H9 (cell line): ENCODE data around the gene MORN1. TPM values are rescaled to one million over a fixed set of nuclear protein-coding genes. Genes with fewer than 3 reads are reported as not detected.

ENCODE experiments used
- DNase-seq: peaks from one replicate; pipeline ENCODE4 v3.0.0-alpha.2; 2017
- H2AFZ ChIP-seq: one replicate; pipeline ENCODE4 v1.6.1; 2013; ENCODE audit warnings: mild to moderate bottlenecking, low read length, control low read depth, moderate library complexity
- H2AK5ac ChIP-seq: 2 replicates; pipeline ENCODE4 v1.6.1; 2013; ENCODE audit warnings: low read length, control low read depth, mixed read lengths; ENCODE audit not compliant: insufficient read length
- H2BK120ac ChIP-seq: one replicate; pipeline ENCODE4 v1.6.1; 2013; ENCODE audit warnings: low read depth, mild to moderate bottlenecking, low read length, control low read depth, inconsistent platforms; ENCODE audit not compliant: poor library complexity, severe bottlenecking
- H2BK12ac ChIP-seq: 2 replicates; pipeline ENCODE4 v1.6.1; 2013; ENCODE audit warnings: low read length, control low read depth, mixed read lengths, low read depth; ENCODE audit not compliant: insufficient read length
- H2BK15ac ChIP-seq: 2 replicates; pipeline ENCODE4 v1.6.1; 2013; ENCODE audit warnings: low read depth, low read length, control low read depth
- H2BK20ac ChIP-seq: one replicate; pipeline ENCODE4 v1.6.1; 2013; ENCODE audit warnings: low read depth, mild to moderate bottlenecking, low read length, control low read depth, inconsistent platforms; ENCODE audit not compliant: poor library complexity, severe bottlenecking
- H2BK5ac ChIP-seq: 2 replicates; pipeline ENCODE4 v1.6.1; 2013; ENCODE audit warnings: low read length, control low read depth, mixed read lengths; ENCODE audit not compliant: insufficient read length
- H3K14ac ChIP-seq: 2 replicates; pipeline ENCODE4 v1.6.1; 2013; ENCODE audit warnings: low read length, control low read depth; ENCODE audit not compliant: insufficient read depth
- H3K18ac ChIP-seq: 2 replicates; pipeline ENCODE4 v1.6.1; 2013; ENCODE audit warnings: low read depth, mild to moderate bottlenecking, mixed read lengths, low read length, control low read depth; ENCODE audit not compliant: insufficient read length
- H3K23ac ChIP-seq: 2 replicates; pipeline ENCODE4 v1.6.1; 2013; ENCODE audit warnings: low read length, control low read depth, mixed read lengths, low read depth; ENCODE audit not compliant: insufficient read length
- H3K23me2 ChIP-seq: 2 replicates; pipeline ENCODE4 v1.6.1; 2013; ENCODE audit warnings: low read depth, mild to moderate bottlenecking, mixed read lengths, low read length, control low read depth; ENCODE audit not compliant: insufficient read length, poor library complexity, severe bottlenecking
- H3K27ac ChIP-seq: 2 replicates; pipeline ENCODE4 v1.5.1; 2013; ENCODE audit warnings: low read length, control low read depth, mixed read lengths, low read depth; ENCODE audit not compliant: insufficient read length
- H3K27me3 ChIP-seq: 2 replicates; pipeline ENCODE4 v1.6.1; 2013; ENCODE audit warnings: low read length, control low read depth, inconsistent platforms; ENCODE audit not compliant: insufficient read depth
- H3K4ac ChIP-seq: 2 replicates; pipeline ENCODE4 v1.6.1; 2013; ENCODE audit warnings: low read depth, mild to moderate bottlenecking, control low read depth, inconsistent platforms, low read length, moderate library complexity
- H3K4me1 ChIP-seq: 2 replicates; pipeline ENCODE4 v1.6.1; 2013; ENCODE audit warnings: low read length, control low read depth, inconsistent platforms; ENCODE audit not compliant: insufficient read depth
- H3K4me2 ChIP-seq: 2 replicates; pipeline ENCODE4 v1.6.1; 2013; ENCODE audit warnings: low read length, control low read depth, mixed read lengths; ENCODE audit not compliant: insufficient read length, insufficient read depth
- H3K56ac ChIP-seq: 2 replicates; pipeline ENCODE4 v1.6.1; 2013; ENCODE audit warnings: low read depth, mild to moderate bottlenecking, mixed read lengths, low read length, control low read depth; ENCODE audit not compliant: insufficient read length
- H3K79me1 ChIP-seq: 2 replicates; pipeline ENCODE4 v1.6.1; 2013; ENCODE audit warnings: low read depth, mild to moderate bottlenecking, moderate library complexity, low read length, control low read depth, inconsistent platforms; ENCODE audit not compliant: insufficient read depth, poor library complexity, severe bottlenecking
- H3K79me2 ChIP-seq: 2 replicates; pipeline ENCODE4 v1.6.1; 2013; ENCODE audit warnings: low read length, control low read depth, inconsistent platforms; ENCODE audit not compliant: insufficient read depth
- H3K9ac ChIP-seq: 2 replicates; pipeline ENCODE4 v1.6.1; 2013; ENCODE audit warnings: low read length, control low read depth, mixed read lengths; ENCODE audit not compliant: insufficient read length; ENCODE audit errors: extremely low read depth
- H3K9me3 ChIP-seq: one replicate; pipeline ENCODE4 v1.6.1; 2013; ENCODE audit warnings: low read depth, low read length, inconsistent platforms; ENCODE audit not compliant: control insufficient read depth
- H3T11ph ChIP-seq: one replicate; pipeline ENCODE4 v1.6.1; 2013; ENCODE audit warnings: mild to moderate bottlenecking, low read length, control low read depth, inconsistent platforms
- H4K20me1 ChIP-seq: one replicate; pipeline ENCODE4 v1.6.1; 2013; ENCODE audit not compliant: control insufficient read depth, insufficient read length, insufficient read depth
- H4K5ac ChIP-seq: 2 replicates; pipeline ENCODE4 v1.6.1; 2013; ENCODE audit warnings: low read depth, mild to moderate bottlenecking, mixed read lengths, low read length, control low read depth; ENCODE audit not compliant: insufficient read length
- H4K8ac ChIP-seq: replicated peaks from 2 replicates; pipeline ENCODE4 v1.6.1; 2013; ENCODE audit warnings: low read length, control low read depth, mixed read lengths, low read depth; ENCODE audit not compliant: insufficient read length
- H4K91ac ChIP-seq: 2 replicates; pipeline ENCODE4 v1.6.1; 2013; ENCODE audit warnings: low read depth, mild to moderate bottlenecking, moderate library complexity, mixed read lengths, low read length, control low read depth; ENCODE audit not compliant: insufficient read length
- H3K27ac Mint-ChIP-seq, 3 experiments: 2 replicates in 2 of 3; 3 replicates in 1 of 3; pipeline ENCODE4 v1.8.0; 2020 to 2021; ENCODE audit warnings: mixed read lengths in 3 of 3, mild to moderate bottlenecking in 1 of 3, moderate library complexity in 1 of 3
- H3K27me3 Mint-ChIP-seq: 2 replicates; pipeline ENCODE4 v1.8.0; 2021; ENCODE audit warnings: low read depth, mild to moderate bottlenecking, moderate library complexity, mixed read lengths
- H3K36me3 Mint-ChIP-seq, 3 experiments: 2 replicates in 2 of 3; 3 replicates in 1 of 3; pipeline ENCODE4 v1.8.0; 2020 to 2021; ENCODE audit warnings: low read depth in 3 of 3, mixed read lengths in 3 of 3; ENCODE audit not compliant: insufficient read depth in 1 of 3
- H3K4me1 Mint-ChIP-seq, 2 experiments: 2 replicates each; pipeline ENCODE4 v1.8.0; 2020; ENCODE audit warnings: mixed read lengths in 2 of 2
- H3K4me3 Mint-ChIP-seq, 2 experiments: 2 replicates in 1 of 2; 3 replicates in 1 of 2; pipeline ENCODE4 v1.8.0; 2020 to 2021; ENCODE audit warnings: mild to moderate bottlenecking in 2 of 2, mixed read lengths in 2 of 2, moderate library complexity in 1 of 2
- H3K9me3 Mint-ChIP-seq, 2 experiments: 2 replicates in 1 of 2; 3 replicates in 1 of 2; pipeline ENCODE4 v1.8.0; 2020; ENCODE audit warnings: mild to moderate bottlenecking in 2 of 2, mixed read lengths in 2 of 2, moderate library complexity in 1 of 2
- CTCF ChIP-seq: fragments of 200-600 bp; sonication (generic); conservative IDR thresholded peaks from 3 replicates; pipeline ENCODE4 v1.8.0; 2021; ENCODE audit warnings: antibody characterized with exemption, mild to moderate bottlenecking
- WGBS: extraction: QIAGEN DNeasy Blood & Tissue Kit; methylation state at CpG from one replicate; pipeline ENCODE4 v1.1.7; 2013; ENCODE audit warnings: missing lambda C conversion rate, low lambda C conversion rate, mixed read lengths; ENCODE audit not compliant: insufficient read length; ENCODE audit errors: extremely low coverage; 5-methylcytosine and 5-hydroxymethylcytosine counted together
- total RNA-seq: library from RNA; stranded (reverse); gene quantifications from 2 replicates; pipeline ENCODE4 v1.2.1, GENCODE V29; 2021

MORN1 gene
- total RNA-seq, 1 experiment from 2014 or later: 12.7 TPM

- H3T11ph ChIP-seq: no peak overlapping the region
- WGBS: no CpG with 5 or more reads among the region's 13 CpGs
- peak overlapping the region in 1 of 3 experiments; percentile 87; a peak in 2 of 7 replicates for H3K27ac Mint-ChIP-seq
- H3K27ac ChIP-seq: no peak overlapping the region
- H3K4ac ChIP-seq: no peak overlapping the region
- H3K14ac ChIP-seq: no peak overlapping the region; the same call in 1 of the 2 replicates
- no peak for TF ChIP-seq CTCF
- no peak overlapping the region for H3K56ac ChIP-seq
- no peak overlapping the region for H4K91ac ChIP-seq
- no peak overlapping the region for H3K9ac ChIP-seq
- no peak overlapping the region for H2BK5ac ChIP-seq
- no peaks in the 10 kb centered on the region for H4K20me1 ChIP-seq
- no peaks in the 10 kb centered on the region for H3K27me3 Mint-ChIP-seq
- no peak overlapping the region for H2BK120ac ChIP-seq
- no peak overlapping the region for H3K4me3 Mint-ChIP-seq
- H4K8ac ChIP-seq: no peak overlapping the region
- no peaks in the 10 kb centered on the region for H3K36me3 Mint-ChIP-seq
- no peaks in the 10 kb centered on the region for H3K27me3 ChIP-seq
- H3K18ac ChIP-seq: no peak overlapping the region
- no peak overlapping the region for H2BK20ac ChIP-seq
- no peaks in the 10 kb centered on the region for H3K9me3 ChIP-seq
- no peak overlapping the region for H3K23ac ChIP-seq
- H3K4me2 ChIP-seq: no peak overlapping the region
- H2BK12ac ChIP-seq: no peak overlapping the region
- H3K79me2 ChIP-seq: no peaks in the 10 kb centered on the region
- no peak overlapping the region for H2AK5ac ChIP-seq
- no peaks in the 10 kb centered on the region for H3K4me1 ChIP-seq
- no peak overlapping the region for H2AFZ ChIP-seq
- H3K9me3 Mint-ChIP-seq: no peaks in the 10 kb centered on the region
- peaks cover 0 to 9% of the 10 kb centered on the region in 2 experiments; a peak in 1 of 4 replicates for H3K4me1 Mint-ChIP-seq
- H2BK15ac ChIP-seq: no peak overlapping the region
- H3K79me1 ChIP-seq: no peaks in the 10 kb centered on the region
- no peak overlapping the region for H4K5ac ChIP-seq
- no peak for DNase-seq
- H3K23me2 ChIP-seq: no peaks in the 10 kb centered on the region
Observed at GRCh38 chr1:2347409-2347785, 44.0 kb downstream of the MORN1 start.
